Caco-2 (cell line): Measurements from ENCODE around the gene EPHB1. TPM values are rescaled to one million over a fixed set of nuclear protein-coding genes. Genes with fewer than 3 reads are reported as not detected.
A peak's percentile ranks its signal among the peaks of the same experiment; 100 is the strongest.

Experiments used
- BruUV-seq: library from RNA; stranded (reverse); fragments of 400-500 nt; replicated peaks from 2 replicates; lab custom pipeline; 2021; lab: Mats Ljungman, UMichigan
- CTCF ChIA-PET: fragments of 300-600 bp; sonication (Branson Sonifier 250); formaldehyde crosslinking; loops from one replicate; lab custom pipeline; 2022; ENCODE audit warnings: antibody characterized with exemption; lab: Charles Lee
- POLR2A ChIA-PET: fragments of 300-600 bp; sonication (Branson Sonifier 250); formaldehyde crosslinking; loops from one replicate; lab custom pipeline; 2022; ENCODE audit warnings: antibody characterized with exemption; lab: Charles Lee
- DNase-seq, 2 experiments: peaks; one replicate each; pipeline versions ENCODE4 v3.0.0 to v3.0.0-alpha.2; 2020 to 2022
- H3K27me3 ChIP-seq: replicated peaks from 2 replicates; pipeline ENCODE4 v1.6.0; 2011; ENCODE audit warnings: low read length; ENCODE audit not compliant: control insufficient read depth, insufficient read depth
- H3K36me3 ChIP-seq: 2 replicates; pipeline ENCODE4 v1.5.1; 2011; ENCODE audit warnings: low read length; ENCODE audit not compliant: control insufficient read depth, insufficient read depth
- H3K4me1 ChIP-seq: fragments of 250-450 bp; sonication (Bioruptor Pico); 2 replicates; pipeline ENCODE4 v1.5.1; 2020; ENCODE audit warnings: mild to moderate bottlenecking
- H3K4me3 ChIP-seq: 2 replicates; pipeline ENCODE4 v1.5.1; 2011; ENCODE audit warnings: low read depth, mild to moderate bottlenecking, control low read depth, low read length
- H3K9me3 ChIP-seq: fragments of 250-450 bp; sonication (Bioruptor Pico); 2 replicates; pipeline ENCODE4 v1.5.1; 2020; ENCODE audit warnings: mild to moderate bottlenecking, moderate library complexity
- H3K27ac Mint-ChIP-seq: one replicate; pipeline ENCODE4 v1.8.0; 2022; ENCODE audit warnings: mixed read lengths; ENCODE audit not compliant: unreplicated experiment
- H3K27me3 Mint-ChIP-seq: one replicate; pipeline ENCODE4 v1.8.0; 2022; ENCODE audit warnings: mixed read lengths; ENCODE audit not compliant: insufficient read depth, unreplicated experiment
- H3K36me3 Mint-ChIP-seq: one replicate; pipeline ENCODE4 v1.8.0; 2022; ENCODE audit warnings: mild to moderate bottlenecking, mixed read lengths; ENCODE audit not compliant: insufficient read depth, unreplicated experiment
- H3K4me1 Mint-ChIP-seq: one replicate; pipeline ENCODE4 v1.8.0; 2022; ENCODE audit warnings: low read depth, mixed read lengths; ENCODE audit not compliant: unreplicated experiment
- H3K4me3 Mint-ChIP-seq: one replicate; pipeline ENCODE4 v1.8.0; 2022; ENCODE audit warnings: mild to moderate bottlenecking, moderate library complexity, mixed read lengths; ENCODE audit not compliant: unreplicated experiment
- H3K9me3 Mint-ChIP-seq: one replicate; pipeline ENCODE4 v1.8.0; 2022; ENCODE audit warnings: mixed read lengths; ENCODE audit not compliant: unreplicated experiment
- CTCF ChIP-seq, 2 experiments: fragments of 200-600 bp in 1 of 2; IDR thresholded peaks; 1 replicate in 1 of 2; 2 replicates in 1 of 2; pipeline versions ENCODE4 v1.5.1 to v1.8.0; 2011 to 2022; ENCODE audit warnings: antibody characterized with exemption in 1 of 2, control low read depth in 1 of 2, inconsistent platforms in 1 of 2, low read depth in 1 of 2, low read length in 1 of 2, mild to moderate bottlenecking in 1 of 2, moderate library complexity in 1 of 2; ENCODE audit not compliant: insufficient read depth in 1 of 2, severe bottlenecking in 1 of 2, unreplicated experiment in 1 of 2
- intact Hi-C: fragments of 100-400 bp; cut with micrococcal nuclease; formaldehyde crosslinking; loops from one replicate; pipeline ENCODE4 v1.10.0; 2022; ENCODE audit not compliant: unreplicated experiment
- total RNA-seq: library from RNA; stranded (reverse); gene quantifications from 2 replicates; pipeline ENCODE4 v1.2.3, GENCODE V29; 2022

Gene EPHB1
- total RNA-seq, 1 experiment from 2014 or later: 2.3 TPM

GRCh38 chr3:134833453-134834163, 38.5 kb downstream of the EPHB1 start:
- no peak for TF ChIP-seq CTCF (IDR thresholded peaks at IDR 0.05; ENCODE audit: insufficient read depth in 1 of 2, low read depth in 1 of 2, low read length in 1 of 2, severe bottlenecking in 1 of 2, unreplicated experiment in 1 of 2)
- no peaks in the 10 kb centered on the region for H3K36me3 ChIP-seq
- H3K27me3 Mint-ChIP-seq: peaks cover 2% of the 10 kb centered on the region
- no peaks in the 10 kb centered on the region for H3K9me3 ChIP-seq
- intact Hi-C loops: no loop called here
- POLR2A ChIA-PET: no interaction called here
- H3K4me1 Mint-ChIP-seq: peaks cover 6% of the 10 kb centered on the region
- no peaks in the 10 kb centered on the region for H3K4me1 ChIP-seq
- no peak overlapping the region for H3K4me3 Mint-ChIP-seq
- H3K36me3 Mint-ChIP-seq: no peaks in the 10 kb centered on the region
- DNase-seq: no peak
- BruUV-seq: no TSS peak
- H3K27me3 ChIP-seq: no peaks in the 10 kb centered on the region
- CTCF ChIA-PET: no interaction called here
- H3K9me3 Mint-ChIP-seq: peaks cover 7% of the 10 kb centered on the region
- no peak overlapping the region for H3K4me3 ChIP-seq
- H3K27ac Mint-ChIP-seq: no peak overlapping the region

- BruUV-seq: no TSS peak
- Histone ChIP-seq H3K9me3 (no peaks in the 10 kb centered on the region), H3K36me3 (no peaks in the 10 kb centered on the region), H3K4me3 (no peak overlapping the region), H3K4me1 (no peaks in the 10 kb centered on the region), H3K27me3 (no peaks in the 10 kb centered on the region)
- no peak overlapping the region for H3K27ac Mint-ChIP-seq
- intact Hi-C loops: no loop called here
- DNase-seq: no peak
- POLR2A ChIA-PET: no interaction called here
- peaks cover 2% of the 10 kb centered on the region for H3K27me3 Mint-ChIP-seq
- no peak for TF ChIP-seq CTCF (IDR thresholded peaks at IDR 0.05; ENCODE audit: insufficient read depth in 1 of 2, low read depth in 1 of 2, low read length in 1 of 2, severe bottlenecking in 1 of 2, unreplicated experiment in 1 of 2)
- peaks cover 6% of the 10 kb centered on the region for H3K4me1 Mint-ChIP-seq
- CTCF ChIA-PET: interaction anchor here (1.2 kb wide), 1 partner anchor 42 kb away, joined by 3 read pairs; the partner anchor contains the start of gene EPHB1
- H3K9me3 Mint-ChIP-seq: peaks cover 10% of the 10 kb centered on the region
- no peak overlapping the region for H3K4me3 Mint-ChIP-seq
- H3K36me3 Mint-ChIP-seq: no peaks in the 10 kb centered on the region
Measured at GRCh38 chr3:134836921-134837320, 41.9 kb downstream of the EPHB1 start.

GRCh38 chr3:134838599-134838998, 43.5 kb downstream of the EPHB1 start:
- no peak for DNase-seq
- H3K27me3 Mint-ChIP-seq: peaks cover 5% of the 10 kb centered on the region
- H3K9me3 Mint-ChIP-seq: peaks cover 10% of the 10 kb centered on the region
- peaks cover 5% of the 10 kb centered on the region; the same call in 1 of the 2 replicates for H3K9me3 ChIP-seq
- no peak overlapping the region for H3K27ac Mint-ChIP-seq
- no peaks in the 10 kb centered on the region for H3K36me3 ChIP-seq
- H3K4me3 Mint-ChIP-seq: no peak overlapping the region
- peaks cover 3% of the 10 kb centered on the region for H3K4me1 Mint-ChIP-seq
- H3K4me3 ChIP-seq: no peak overlapping the region
- no peaks in the 10 kb centered on the region for H3K4me1 ChIP-seq
- BruUV-seq: no TSS peak
- POLR2A ChIA-PET: no interaction called here
- CTCF ChIA-PET: interaction anchor here (0.7 kb wide), 1 partner anchor 44 kb away, joined by 3 read pairs; no protein-coding TSS in a partner anchor
- intact Hi-C loops: no loop called here
- no peaks in the 10 kb centered on the region for H3K36me3 Mint-ChIP-seq
- TF ChIP-seq CTCF (IDR thresholded peaks at IDR 0.05; ENCODE audit: insufficient read depth in 1 of 2, low read depth in 1 of 2, low read length in 1 of 2, severe bottlenecking in 1 of 2, unreplicated experiment in 1 of 2): peak; percentile 11 to 45
- H3K27me3 ChIP-seq: no peaks in the 10 kb centered on the region
